HUDEP-2 (cell line): ENCODE data around the gene FGFBP3.
"Not testable (repeated sequence)": the region's sequence is repeated elsewhere in the genome, so short reads cannot be mapped to it uniquely, and the experiment has no call there.

Experiments
- DNase-seq, 76 experiments: peaks; one replicate each; lab custom pipeline; 2025; ENCODE audit not compliant: unreplicated experiment in 76 of 76; lab: John Stamatoyannopoulos, UW

FGFBP3 gene

DNA sequence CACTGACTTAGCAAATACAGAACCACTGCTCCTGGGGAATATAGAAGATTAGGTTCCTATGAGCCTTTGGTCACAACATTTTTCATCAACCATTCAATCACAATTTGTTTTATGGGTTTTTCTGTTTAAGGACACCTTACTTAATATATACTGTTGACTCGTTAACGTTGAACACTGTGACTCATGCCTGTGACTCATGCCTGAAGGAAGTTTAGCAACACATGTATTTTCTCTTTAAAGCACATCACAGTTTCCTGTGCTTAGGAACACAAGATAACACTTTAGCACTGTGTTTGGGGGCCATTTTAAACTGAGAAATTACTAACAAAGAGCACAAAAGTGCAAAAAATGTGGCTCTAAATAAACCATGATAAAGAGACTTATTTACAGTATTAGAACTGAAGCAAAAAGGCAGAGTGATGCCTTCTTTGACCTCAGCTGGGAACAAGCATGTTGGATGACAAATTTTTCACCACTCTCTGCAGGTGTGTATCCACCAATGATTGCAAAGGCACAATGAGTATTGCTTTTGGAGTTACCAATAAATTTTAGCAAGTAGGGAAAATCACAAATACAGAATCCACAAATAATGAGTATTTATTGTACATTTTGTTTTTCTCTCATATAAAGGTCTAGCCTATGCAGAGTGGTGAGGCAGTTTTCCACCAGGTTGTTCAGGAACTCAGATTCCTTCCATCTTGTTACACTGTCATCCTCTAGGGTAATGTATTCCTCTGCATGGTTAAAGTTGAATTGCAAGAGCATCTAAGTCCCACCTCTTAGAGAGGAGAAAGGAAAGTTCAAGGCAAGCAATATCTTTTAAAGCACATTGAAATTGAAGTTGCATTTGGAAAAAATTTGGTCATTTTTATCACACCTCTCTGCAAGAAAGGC, 7.3 kb downstream of the FGFBP3 start:
- peak in 25 of 76 experiments; percentile 2 to 55 (median 36) for DNase-seq

DNA sequence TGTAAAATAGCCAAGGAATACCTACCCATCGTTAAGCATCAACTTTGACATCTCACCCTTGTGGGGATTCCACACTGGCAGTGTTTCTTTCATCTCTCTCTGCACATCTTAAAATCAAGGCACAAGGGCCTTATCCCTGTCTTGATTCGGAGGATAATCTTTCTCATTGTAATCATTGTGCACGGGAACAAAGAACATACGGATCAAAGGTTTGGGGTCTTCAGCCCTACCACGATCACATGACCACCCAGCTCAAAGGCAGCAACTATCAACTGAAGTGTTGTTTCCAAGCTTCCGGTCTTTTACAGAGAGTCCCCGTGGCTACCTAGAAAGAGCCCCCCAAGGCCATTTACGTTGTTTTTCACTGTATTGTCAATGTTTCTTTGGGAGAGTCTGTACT, 11.9 kb downstream of the FGFBP3 start:
- DNase-seq = no peak

DNA sequence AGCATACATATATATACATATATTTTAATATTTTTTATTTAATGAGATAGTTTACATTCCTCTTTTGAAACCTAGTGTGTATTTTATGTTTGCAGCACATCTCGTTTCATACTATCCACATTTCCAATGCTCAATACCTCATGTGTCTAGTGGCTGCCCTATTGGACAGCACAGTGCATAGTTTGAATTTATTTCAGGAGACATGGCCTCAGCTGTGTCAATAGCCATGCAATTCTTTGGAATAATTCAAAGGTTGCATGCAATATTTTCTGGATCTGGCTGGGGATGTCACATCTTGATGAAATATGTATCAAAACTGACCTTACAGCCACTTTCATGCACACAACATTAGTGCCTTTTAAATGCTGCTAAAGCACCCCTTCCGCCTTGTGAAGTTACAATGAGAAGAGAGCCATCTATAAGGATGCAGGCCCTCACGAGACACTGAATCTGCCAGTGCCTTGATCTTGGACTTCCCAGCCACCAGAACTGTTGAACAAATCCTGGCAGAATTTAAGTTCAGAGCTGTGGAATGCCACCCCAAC, 13.0 kb downstream of the FGFBP3 start:
- no peak for DNase-seq

DNA sequence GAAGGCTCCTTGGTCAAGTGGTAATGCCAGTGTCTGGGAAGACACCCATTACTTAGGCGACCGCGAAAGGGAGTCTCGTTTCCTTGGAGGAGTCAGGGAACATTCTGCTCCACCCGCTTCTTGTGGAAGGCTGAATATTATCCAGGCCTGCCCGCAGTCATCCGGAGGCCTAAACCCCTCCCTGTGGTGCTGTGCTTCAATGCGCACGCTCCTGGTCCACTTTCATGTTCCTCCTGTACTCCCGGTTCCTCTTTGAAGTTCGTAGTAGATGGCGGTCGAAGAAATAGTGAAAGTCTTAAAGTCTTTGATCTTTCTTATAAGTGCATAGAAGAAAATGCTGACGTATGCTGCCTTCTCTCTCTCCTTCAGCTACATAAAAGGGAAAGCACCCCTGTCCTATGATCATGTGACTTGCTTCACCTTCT, 15.0 kb downstream of the FGFBP3 start:
- not testable (repeated sequence) for DNase-seq

DNA sequence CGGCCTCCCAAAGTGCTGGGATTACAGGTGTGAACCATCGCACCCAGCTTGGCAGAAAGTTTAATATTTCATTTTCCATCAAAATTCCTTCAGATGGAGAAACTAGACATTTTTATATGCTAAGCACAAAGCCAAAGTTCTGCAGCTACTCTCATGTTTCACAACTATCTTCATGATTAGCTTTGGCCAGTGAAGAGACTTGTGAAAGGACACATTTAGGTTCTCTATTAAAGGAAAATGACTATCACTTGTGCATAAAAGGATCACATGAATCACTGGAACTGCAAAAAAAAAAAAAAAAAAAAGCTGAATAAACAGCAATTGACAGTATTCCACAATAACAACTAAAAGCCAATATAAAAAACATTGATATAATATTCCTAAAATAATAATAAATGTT, 16.2 kb downstream of the FGFBP3 start:
- no peak for DNase-seq

DNA sequence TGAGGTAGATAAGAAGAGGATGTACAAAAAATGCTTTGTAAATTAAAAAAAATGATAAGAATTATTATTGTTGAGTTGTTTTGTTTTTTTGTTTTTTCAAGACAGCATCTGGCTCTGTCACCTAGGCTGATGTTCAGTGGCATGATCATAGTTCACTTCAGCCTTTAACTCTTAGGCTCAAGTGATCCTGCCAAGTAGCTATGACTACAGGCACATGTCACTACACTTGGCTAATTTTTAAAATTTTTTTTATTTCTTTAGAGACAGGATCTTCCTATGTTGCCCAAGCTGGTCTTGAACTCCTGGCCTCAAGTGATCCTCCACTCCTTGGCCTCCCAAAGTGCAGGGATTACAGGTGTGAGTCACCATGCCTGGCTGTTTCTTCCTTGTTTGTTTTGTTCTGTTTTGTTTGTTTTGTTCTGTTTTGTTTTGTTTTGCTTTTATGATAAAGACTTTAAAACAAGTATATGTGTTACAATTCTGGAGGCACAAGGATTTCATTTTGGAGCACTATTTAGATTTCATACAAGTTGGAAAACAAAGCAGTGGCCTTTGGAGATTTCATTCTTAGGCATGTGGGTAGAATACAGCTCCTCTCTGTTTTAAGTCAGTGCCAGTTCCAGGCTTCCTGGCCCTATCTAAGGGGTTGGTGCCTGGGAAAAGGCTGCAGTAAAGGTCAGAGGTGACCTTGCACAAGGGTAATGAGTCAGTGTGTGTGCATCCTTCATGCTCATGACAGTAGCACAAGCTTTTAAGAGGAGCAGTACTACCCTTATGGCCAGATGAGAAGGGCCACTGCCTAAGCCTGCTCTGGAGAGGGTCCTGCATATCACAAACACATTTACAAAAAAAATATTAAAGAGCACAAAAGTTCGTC, 17.9 kb downstream of the FGFBP3 start:
- DNase-seq = no peak

DNA sequence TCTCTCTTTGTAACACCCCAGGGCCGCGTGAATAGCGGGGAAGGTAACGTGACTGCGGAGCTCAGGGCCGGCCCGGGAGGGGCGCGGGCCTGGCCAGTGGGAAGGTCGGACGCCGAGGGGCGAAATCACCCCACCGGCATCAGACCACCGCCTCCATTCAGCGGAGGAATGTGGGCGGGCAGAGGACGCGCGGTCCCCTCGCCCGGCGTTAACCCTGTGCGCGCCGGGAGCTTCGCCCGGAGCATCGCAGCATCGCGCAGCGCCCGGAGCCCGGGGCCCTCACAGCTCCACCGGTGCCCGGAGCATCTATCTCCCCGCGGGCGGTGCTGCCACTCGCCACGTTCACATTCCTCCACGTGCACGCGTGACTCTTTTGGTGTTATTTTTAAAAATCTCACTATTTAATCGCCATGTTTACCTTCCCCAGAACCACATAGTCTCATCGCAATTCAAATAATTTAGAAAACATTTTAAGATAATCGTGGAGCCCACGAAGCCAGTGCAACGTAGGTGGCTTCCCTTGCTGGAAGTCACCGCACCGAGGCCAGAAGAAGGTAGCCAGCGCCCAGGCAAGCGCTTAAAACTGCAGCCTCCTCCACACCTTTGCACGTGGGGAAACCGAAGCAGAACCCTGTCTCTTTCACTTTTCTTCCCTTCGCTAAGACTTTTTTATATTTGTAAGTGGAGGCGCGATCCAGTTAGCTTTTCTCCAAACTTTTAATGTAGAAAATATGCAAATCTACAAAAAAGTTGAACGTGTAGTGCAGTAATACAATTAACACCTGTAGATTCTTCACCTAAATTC, 21.8 kb downstream of the FGFBP3 start:
- DNase-seq = peak in 1 of 76 experiments; percentile 1

DNA sequence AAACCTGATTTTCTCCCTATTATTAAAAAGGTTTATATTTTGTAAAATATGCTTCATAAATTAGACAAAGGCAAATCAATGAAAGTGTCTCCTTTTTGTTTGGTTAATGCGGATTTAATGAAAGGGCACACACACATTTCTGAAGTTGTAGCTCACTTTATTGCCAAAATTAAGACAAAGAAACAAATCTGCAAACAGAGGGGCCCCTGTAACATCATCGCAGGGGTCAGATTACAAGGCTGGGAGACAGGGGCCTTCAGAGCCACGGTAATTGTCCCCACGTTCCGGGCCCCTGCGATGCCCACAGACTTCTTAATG, 22.4 kb downstream of the FGFBP3 start:
- no peak for DNase-seq

DNA sequence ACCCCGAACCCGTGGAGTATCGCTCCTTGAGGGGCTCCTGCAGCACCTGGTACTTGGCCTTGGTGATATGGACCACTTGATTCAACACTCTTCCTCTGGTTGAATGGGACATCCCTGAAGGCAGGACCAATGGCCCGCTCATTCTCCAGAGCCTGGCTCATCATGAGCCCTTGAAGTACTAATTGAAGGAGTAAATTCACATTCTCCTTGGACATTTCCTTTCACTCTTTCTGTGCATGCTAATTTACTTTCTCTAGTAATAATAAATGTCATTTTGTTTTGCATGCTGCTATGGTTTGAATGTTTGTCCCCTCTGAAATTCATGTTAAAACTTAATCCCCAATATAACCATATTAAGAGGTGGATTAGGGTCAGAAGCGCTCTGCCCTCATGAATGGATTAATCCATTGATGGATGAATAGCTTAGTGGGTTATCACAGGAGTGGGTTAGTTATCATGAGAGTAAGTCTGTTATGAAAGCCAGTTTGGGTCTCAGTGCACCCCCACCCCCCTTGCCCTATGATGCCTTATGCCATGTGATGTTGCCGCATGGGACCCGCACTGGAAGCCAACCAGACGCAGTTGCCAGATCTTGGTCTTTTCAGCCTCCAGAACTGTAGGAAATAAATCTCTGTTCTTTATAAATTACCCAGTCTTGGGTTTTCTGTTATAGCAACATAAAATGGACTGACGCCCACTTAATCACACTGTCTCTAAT, 23.8 kb downstream of the FGFBP3 start:
- DNase-seq = no peak

DNA sequence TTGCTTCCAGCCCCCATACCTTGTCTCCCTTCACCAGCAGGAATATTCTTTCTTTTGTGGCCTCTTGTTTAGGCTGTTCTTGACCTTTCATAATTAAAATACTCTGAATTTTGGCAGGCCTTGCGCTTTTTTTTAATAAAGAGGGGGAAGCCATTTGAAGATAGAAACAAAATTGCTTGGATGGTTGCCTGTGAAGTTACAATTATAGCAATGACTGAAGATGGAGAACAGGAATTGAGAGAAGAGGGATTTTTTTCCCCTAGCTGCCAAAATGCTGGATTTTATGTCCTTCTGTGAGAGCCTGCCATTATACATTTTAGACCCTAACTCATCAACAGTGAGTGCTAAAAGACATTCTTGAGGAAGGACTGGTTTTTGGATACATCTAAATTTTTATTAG, 24.8 kb downstream of the FGFBP3 start:
- DNase-seq = no peak

DNA sequence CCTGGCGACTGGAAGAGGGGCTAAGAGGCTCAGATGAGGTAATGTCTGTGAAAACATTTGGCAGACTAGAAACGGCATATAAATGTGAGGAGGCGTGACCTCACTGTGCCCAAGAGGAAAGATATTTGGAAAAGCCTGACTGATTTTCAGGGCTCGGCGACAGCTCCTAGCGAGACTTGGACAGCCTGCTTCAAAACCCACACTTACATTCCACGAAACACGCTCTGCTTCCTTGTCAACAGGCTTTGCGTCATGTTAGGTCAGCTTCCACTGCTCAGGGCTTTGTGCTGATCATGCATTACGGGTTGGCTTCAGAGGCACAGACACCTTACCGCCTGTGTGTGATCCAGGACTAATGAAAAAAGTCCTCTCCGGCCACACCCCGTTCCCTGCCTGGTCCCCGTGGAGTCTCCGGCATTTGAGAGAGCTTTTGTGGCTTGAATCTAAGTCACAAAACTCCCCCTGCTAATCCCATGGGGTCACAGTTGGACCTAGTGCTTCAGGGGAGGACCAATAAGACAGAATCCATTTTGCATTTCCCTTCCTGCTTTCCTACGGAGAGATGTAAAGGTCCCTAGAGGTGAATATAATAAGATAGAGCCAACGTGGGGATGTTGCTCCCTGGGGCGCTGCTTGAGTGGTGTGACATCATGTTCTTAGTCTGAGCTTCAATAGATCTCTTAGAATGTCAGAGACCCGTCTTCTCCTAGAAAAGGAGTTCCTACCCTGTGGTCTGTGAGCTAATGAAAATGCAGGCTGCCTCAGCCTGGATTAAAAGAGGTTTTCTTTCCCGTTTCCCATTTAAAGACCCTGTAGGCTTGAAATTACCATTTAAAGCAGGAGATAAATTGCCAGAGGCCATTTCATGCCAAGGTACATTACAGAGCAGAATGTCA, 25.5 kb downstream of the FGFBP3 start:
- no peak for DNase-seq

DNA sequence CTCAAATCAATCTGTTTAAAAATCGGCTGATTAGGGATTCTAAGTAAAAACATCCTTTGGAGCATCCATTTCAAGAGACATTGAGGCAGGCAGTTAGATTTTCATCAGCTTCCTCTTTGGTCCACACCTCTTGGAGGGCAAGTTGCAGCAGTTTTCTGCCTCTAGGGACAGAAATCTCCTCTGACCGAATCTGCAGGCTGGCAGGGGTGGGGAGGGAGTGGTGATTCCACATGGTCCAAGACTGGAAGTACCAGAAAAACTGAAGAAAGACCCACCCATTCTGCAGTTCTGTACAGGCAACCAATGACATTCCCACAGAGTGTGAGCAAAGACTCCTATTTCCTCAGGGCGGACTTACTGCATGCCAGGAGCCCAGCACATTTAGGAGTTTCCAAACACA, 29.0 kb downstream of the FGFBP3 start:
- DNase-seq = no peak

DNA sequence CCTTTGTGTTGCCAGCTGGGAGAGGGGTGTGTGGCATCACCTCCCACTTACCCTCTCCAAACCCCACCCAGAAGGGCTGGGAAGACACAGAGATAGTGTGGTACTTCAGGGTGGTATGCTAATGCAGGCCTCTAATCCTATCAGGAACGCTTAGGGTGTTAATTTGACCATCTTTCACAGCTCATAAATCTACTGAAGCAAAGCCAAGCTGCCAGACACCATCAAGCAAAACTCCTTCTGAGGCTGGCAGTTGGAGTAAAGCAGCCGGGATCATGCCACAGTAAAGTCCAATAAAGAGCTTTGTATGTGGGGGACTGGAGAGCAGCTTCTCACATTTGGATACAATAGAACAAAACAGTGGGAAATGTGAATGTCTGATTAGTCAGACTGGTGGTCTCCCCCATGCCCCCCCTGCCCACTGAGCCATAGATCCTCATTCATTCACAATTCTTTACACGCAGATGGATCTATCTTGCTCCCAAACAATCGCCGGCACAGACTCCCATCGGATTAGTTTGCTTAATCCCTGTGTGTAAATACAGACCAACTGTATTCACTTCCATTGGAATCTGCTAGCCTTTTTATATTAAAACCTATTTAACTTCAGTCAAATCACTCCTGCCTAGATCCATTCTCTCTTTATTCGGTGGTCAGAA, 29.6 kb downstream of the FGFBP3 start:
- no peak for DNase-seq

DNA sequence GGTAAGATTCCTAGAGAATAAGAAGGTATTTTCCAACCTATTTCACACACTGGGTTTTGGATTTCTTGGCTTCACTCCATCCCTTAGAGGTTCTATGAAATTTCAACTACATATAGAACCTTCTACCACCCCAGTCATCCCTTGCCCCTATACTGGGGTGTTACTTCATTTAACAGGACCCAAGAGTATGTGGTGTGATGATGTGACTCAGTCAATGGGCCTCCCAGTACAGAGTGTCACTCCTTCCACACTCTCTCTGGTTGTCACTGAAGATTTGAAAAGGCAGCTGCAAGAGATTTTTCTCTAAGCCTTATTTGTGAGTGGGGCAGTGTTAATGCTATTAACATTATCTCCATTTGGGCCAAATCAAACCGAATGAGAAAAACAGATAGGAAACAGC, 33.5 kb downstream of the FGFBP3 start:
- DNase-seq = no peak

DNA sequence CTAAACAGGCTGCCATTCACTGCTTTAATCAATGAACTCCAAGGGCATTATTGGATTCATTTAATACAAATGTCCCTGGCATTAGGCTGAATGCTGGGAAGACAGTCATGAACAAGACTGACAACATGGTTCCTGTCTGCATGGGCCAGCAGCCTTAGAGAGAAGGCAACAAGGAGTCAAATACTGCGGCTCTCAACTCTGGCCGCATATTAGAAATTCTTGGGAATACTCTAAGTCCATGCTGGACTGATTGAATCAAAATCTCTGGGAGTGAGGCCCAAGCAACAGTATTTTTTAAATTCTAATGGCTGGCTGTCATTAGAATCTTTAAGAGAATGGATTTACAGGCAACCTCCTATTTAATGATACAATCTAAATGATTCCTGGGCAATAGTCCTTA, 34.1 kb downstream of the FGFBP3 start:
- no peak for DNase-seq

DNA sequence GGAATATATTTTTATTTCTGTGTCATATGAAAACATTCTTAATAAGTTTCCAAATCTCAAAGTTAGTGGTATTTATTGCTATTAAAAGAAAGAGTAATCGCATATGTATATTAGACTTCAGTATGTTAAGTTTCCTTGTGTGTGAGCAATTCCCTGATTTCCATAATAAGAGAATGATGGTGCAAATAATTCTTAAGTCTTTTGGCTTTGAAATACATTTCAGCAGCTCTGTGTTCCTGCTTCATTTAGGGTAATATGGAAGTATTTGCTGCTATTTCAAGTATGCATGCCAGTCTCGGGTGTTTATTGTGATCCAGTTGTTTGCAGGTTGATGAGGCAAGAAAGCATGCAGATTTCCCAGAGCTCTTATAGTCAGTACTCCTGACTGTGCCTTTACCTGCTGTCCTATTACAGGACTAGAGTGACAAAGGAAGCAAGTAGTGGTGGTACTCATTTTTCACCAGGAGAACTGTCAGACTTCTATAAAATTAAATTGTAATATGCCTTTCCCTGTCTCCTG, 43.7 kb downstream of the FGFBP3 start:
- no peak for DNase-seq

DNA sequence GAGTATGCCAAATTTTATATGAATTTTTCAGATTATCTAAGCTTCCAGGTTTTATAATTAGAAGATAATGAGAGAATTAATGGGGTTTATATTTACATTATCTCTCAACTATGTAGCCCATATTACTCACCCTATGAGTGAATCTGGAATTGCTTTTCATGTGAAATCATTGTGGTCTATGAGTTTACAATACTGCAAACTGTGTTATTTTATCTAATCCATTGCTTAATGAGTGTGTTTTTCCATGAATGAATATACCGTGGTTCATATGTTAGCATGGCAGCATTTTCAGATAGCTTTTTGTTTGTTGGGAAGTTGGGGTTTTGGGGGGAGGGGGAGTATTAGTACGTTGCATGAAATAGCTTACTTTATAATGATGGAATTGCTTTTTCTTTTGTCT, 44.5 kb downstream of the FGFBP3 start:
- no peak for DNase-seq

DNA sequence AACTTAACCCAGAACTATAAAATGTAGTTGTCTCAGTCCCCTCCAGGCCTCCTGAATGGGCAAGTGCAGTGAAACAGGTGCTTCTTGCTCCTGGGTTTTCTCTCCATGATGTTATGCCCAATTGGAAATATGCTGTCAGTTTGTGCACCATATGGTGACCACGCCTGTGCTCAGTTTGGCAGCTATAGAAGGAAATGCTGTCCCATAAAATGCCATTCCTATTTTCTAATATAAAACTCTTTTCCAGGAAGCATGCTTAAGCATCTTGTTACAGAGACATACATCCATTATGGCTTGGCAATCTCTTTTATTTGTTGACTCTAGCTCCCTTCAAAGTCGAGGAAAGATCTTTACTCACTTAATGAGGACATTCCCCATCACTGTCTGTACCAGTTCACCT, 45.2 kb downstream of the FGFBP3 start:
- DNase-seq = no peak
